HG02840 (cell line): Measurements from ENCODE around the gene GJE1.

Experiments
- ATAC-seq: cut with Tn5 transposase; IDR thresholded peaks from one replicate; pipeline ENCODE4 v1.9.1; 2021; ENCODE audit warnings: mild to moderate bottlenecking, moderate library complexity, moderate number of reproducible peaks; ENCODE audit not compliant: unreplicated experiment, low FRiP score

The GJE1 gene

DNA sequence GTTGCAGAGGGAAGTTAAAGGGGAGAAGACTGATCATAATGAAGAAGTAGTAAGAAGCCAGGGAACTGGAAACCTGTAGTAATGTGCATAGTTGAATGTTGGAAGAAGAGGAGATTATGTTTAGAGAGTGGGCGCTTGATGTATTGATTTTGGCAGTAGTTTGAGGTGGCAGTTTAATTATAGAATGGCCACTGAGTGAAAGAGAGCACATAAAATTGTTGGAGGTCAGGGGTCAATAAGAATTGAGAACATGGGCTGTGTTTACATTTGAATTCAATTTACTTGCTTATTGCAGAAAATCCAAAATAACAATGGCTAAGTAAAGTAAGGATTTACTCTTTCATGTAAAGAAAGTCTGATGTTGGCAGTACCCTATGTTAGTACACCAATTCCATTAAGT lies 30.1 kb downstream of the GJE1 start:
- ATAC-seq = no peak

DNA sequence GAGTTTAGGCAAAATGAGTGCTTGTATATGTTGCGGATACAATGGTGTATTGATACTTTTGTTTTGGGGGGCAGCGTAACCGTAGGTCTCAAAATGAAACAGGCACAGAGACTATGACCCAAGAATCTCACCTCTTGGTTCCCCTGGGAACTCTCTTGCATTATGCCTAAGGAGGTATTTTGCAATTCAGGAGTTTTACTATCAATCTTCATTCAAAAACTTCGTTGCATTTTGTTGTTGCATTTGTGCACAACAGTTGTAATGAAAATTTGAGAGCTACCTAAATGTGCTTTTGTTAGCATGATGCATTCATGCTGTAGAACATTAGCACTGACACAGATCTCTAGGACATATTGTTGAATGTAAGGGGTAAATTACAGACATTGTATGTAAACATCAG lies 32.5 kb downstream of the GJE1 start:
- ATAC-seq = no peak

DNA sequence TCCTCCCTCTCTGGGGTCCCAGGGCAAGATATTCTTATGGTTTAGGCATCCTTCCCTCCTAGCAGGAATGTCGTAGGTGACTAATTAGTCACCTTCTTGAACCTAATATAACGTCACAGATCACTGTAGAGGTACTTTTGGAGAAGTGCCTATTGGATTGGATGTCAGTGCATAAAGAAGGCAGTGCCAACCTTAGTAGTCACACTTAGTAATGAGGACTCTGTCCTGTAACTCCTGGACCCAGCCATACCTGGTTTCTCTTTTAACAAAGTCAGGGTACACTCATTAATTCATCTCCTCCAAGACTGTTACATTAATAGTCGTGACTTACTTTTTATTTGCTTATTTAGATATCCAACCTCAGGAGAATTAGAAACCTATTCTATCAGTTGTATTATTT lies 34.3 kb downstream of the GJE1 start:
- no peak for ATAC-seq

DNA sequence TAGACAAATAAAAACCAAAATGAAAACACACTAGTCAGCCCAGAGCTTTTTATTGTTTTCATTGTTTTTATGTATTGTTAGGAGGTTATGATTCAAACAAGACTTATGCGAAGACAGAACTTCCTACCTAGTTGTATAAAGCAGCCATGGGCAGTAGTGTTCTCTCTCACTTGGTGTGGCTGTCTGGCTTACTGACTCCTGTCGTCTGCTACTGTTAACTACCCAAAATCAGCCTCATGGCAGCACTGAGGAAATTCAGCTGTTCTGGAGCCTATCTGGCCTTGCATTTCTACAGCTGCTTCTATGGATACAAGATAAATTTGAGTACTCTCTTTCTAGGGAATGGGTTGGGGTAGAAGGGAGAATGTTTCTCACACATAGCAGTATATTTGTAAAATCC lies 34.8 kb downstream of the GJE1 start:
- ATAC-seq = no peak

DNA sequence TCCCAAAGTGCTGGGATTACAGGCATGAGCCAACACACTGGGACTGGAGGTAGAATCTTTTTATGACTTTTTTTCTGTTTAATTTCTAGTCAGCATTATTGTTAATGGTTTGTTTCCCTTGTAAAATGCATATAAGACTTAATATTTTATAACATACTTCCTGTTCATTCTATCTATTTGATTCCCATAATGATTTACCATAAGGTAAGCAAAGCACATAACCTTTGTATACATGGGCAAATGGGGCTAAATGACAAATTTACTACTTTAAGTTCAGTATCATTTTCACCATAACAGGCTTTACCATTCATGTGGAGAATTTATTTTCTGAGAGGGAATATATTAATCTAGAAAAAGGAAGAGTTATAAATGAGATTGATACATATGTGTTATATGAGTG lies 38.6 kb downstream of the GJE1 start:
- ATAC-seq = no peak

DNA sequence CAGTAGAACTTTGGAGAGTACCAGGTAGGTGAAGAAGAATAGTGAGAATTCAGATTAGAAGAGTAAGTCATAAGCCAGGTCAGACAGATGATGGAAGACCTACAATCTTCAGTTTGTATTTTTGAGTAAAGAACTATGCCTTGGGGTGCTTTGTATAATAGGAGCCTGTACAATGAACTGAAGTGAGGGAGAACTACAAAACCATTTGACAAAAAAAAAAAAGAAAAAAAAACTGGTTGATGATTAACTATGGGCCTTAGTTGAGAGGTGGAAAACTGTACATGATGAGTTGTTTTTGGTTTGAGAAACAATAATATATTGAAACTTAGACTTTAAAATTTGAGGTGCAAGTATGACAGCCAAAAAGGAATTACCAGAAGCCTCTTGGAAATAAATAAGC lies 40.0 kb downstream of the GJE1 start:
- ATAC-seq = no peak

DNA sequence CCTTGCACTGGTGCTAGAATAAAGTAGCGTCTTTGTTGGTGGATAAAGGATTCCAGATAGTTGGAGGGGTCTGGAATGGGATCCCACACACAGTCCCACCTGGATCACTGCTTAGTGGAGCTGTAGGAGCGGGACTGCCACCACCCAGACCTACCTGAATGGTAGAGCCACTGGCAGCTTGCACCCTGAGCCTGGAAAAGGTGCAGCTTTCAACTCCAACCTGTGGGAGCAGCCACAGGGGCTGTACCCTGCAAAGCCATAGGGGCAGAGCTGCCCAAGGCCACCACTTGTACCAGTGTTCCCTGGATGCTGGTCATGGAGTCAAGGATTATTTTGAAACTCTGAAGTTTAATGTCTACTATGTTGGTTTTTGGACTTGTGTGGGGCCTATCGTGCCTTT lies 41.3 kb downstream of the GJE1 start:
- no peak for ATAC-seq

DNA sequence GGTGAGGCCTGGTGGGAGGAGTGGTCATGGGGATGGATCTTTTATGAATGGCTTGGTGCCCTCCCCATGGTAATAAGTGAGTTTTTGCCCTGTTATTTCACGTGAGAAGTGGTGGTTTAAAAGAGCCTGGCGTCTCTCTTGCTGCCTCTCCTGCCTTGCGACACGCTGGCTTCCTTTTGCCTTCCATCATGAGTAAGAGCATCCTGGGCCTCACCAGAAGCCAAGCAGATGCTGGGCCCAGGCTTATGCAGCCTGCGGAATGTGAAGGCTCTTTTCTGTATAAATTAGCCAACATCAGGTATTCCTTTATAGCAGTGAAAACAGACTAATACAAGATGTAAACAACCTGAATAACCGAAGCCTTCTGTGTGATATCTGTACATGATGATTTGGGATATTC lies 42.0 kb downstream of the GJE1 start:
- no peak for ATAC-seq

DNA sequence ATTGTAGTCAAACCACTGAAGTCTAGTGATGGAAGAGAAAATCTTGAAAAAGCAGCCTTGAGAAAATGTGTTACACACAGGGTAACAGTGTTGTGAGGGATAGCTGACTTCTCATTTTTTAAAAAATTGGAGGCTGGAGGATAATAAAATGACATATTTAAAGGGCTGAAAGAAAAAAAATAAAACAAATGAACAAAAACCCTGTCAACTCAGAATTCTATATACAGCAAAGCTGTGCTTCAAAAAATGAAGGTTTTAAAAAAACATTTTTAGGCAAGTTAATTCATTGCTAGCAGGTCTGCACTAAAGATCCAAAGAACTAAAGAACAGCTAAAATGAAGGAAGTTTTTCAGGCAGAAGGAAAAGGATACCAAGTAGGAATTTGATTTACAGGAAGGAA lies 45.4 kb downstream of the GJE1 start:
- ATAC-seq = no peak

DNA sequence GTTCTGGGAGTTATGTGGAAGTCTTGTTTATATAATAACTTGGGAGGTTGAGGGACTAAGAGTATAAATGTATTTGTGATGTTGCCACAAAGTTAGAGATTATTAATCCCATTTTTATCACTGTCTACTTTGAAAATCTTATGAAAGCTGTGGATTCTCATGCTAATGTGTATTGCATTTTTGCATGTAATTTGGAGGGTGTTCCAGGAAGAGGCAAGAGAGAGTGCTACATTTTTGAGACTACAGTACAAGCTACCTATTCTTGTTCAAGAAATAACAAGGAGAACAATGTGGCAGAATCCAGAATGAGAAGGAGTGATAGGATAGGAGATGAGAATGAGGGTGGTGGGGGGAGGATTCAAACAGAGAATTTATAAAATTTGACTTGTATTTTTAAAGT lies 49.3 kb downstream of the GJE1 start:
- no peak for ATAC-seq

DNA sequence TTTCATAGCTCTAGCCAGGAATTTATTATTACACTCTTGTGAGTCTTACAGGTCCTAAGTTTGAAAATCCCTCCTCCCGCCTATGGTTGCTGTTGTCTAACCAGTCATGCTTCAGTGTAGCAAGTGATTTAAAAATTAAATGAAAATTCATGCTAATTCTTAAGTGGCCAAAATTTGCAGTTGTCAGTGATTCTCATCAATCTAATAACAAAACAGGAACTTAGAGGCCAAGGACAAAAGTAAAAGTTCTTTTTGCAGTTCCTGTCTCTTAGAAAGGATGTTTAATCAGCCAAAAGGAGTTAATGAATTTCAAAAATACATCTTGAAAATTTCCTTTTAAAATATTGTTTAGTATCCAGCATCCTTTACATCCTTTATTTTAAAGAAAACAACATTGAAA lies 50.6 kb downstream of the GJE1 start:
- ATAC-seq = no peak

DNA sequence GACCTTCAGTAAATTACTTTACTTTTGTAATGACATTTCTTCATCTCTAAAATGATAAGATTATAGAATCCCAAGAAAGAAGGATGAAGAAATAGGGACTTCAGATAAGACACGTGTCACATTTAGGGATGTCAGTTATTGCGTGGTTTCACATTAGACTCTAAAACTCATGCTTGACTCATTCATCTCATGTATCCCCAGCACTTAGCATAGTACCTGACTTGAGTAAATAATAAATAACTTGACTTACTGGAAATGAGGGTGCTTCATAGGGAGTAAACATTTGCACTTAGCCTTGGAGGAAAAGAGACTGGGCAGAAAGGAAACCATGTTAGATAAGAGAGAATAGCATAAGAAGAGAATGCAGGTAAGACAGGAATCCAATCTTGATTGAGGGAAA lies 51.6 kb downstream of the GJE1 start:
- no peak for ATAC-seq
